ENCODE data around the gene ASL. TPM values are rescaled to one million over a fixed set of nuclear protein-coding genes. Genes with fewer than 3 reads are reported as not detected.
"Not testable (repeated sequence)": the region's sequence is repeated elsewhere in the genome, so short reads cannot be mapped to it uniquely, and the experiment has no call there.

The ASL gene
- total RNA-seq (10 to 100 TPM; 20.1 to 32.1 (median 29.8) TPM), polyA plus RNA-seq (10 to 100 TPM; 12.0 to 26.2 (median 23.9) TPM)
- long read RNA-seq, donor 1, partial matches to known transcripts: 12 of 18 reads
- long read RNA-seq, donor 1, other reads (novel, unspliced or antisense): 0 of 18 reads
- long read RNA-seq, donor 2, partial matches to known transcripts: 0 of 1 reads
- long read RNA-seq, donor 2, other reads (novel, unspliced or antisense): 0 of 1 reads
- long read RNA-seq, donor 3, partial matches to known transcripts: 0 of 6 reads
- long read RNA-seq, donor 3, other reads (novel, unspliced or antisense): 0 of 6 reads
- long read RNA-seq, donor 4, transcript ASL-201 (17 exons, 2,143 nt): major isoform, 6 of 21 reads
- long read RNA-seq, donor 4, partial matches to known transcripts: 9 of 21 reads
- long read RNA-seq, donor 4, other reads (novel, unspliced or antisense): 3 of 21 reads
- long read RNA-seq, donor 5, transcript ASL-201 (17 exons, 2,143 nt): major isoform, 14 of 50 reads
- long read RNA-seq, donor 5, transcript ASL-205 (16 exons, 1,622 nt): major isoform, 14 of 50 reads
- long read RNA-seq, donor 5, partial matches to known transcripts: 8 of 50 reads
- long read RNA-seq, donor 5, other reads (novel, unspliced or antisense): 11 of 50 reads
- long read RNA-seq, donor 6, partial matches to known transcripts: 24 of 35 reads
- long read RNA-seq, donor 6, other reads (novel, unspliced or antisense): 5 of 35 reads
- long read RNA-seq, donor 7, partial matches to known transcripts: 0 of 5 reads
- long read RNA-seq, donor 7, other reads (novel, unspliced or antisense): 0 of 5 reads
- long read RNA-seq, donor 8, transcript ASL-201 (17 exons, 2,143 nt): major isoform, 5 of 6 reads
- long read RNA-seq, donor 8, partial matches to known transcripts: 0 of 6 reads
- long read RNA-seq, donor 8, other reads (novel, unspliced or antisense): 0 of 6 reads
- long read RNA-seq, donor 9, partial matches to known transcripts: 0 of 1 reads
- long read RNA-seq, donor 9, other reads (novel, unspliced or antisense): 0 of 1 reads
- long read RNA-seq, donor 10, partial matches to known transcripts: 5 of 7 reads
- long read RNA-seq, donor 10, other reads (novel, unspliced or antisense): 0 of 7 reads

- Histone ChIP-seq H3K4me3 (peak within 1 kb of the TSS in 3 of 4 donors; percentile 59 to 82 (median 79)), H3K27me3 (no peaks in the 10 kb centered on the region), H3K4me1 (replicated peaks in 1 of 2) (peaks cover 9 to 13% of the 10 kb centered on the region in 2 donors), H3K36me3 (replicated peaks in 1 of 2) (no peaks in the 10 kb centered on the region), H3K9me3 (replicated peaks in 1 of 3) (no peaks in the 10 kb centered on the region), H3K27ac (peak within 1 kb of the TSS in 3 of 5 donors; percentile 46 to 65 (median 58))
- DNase-seq: peak; percentile 92 to 96 (median 94)
- intact Hi-C loops (cut with DNase I): no loop called here
- TF ChIP-seq CTCF (IDR thresholded peaks at IDR 0.05) (peak in 1 of 6 experiments; percentile 12), POLR2A (IDR thresholded peaks at IDR 0.05) (peak; percentile 76 to 83)
- 0 to 10% (median 0%) methylated on average over 2 to 67 of the region's 67 CpGs for WGBS, 4 donors
Measured at GRCh38 chr7:66075590-66076461, at the start of gene ASL. ASL (plus strand) TSS chr7:66075819; CDS start chr7:66076082, 263 bp downstream.

- DNase-seq; H3K9me3 ChIP-seq (replicated peaks in 1 of 3); H3K4me3 ChIP-seq; H3K4me1 ChIP-seq (replicated peaks in 1 of 2); H3K27me3 ChIP-seq; H3K36me3 ChIP-seq (replicated peaks in 1 of 2); intact Hi-C loops (cut with DNase I); H3K27ac ChIP-seq: not testable (repeated sequence)
- WGBS, 4 donors: 54 to 63% (median 58%) methylated on average over 3 of the region's 3 CpGs
Measured at GRCh38 chr7:66028342-66028741, 47.3 kb upstream of the ASL start.

GRCh38 chr7:66033471-66034385 lies 41.9 kb upstream of the ASL start:
- peak in 1 of 7 donors; percentile 14 for DNase-seq
- intact Hi-C loops (cut with DNase I): no loop called here
- no peaks in the 10 kb centered on the region for H3K36me3 ChIP-seq (replicated peaks in 1 of 2)
- H3K27ac ChIP-seq: no peak overlapping the region
- H3K4me3 ChIP-seq: no peak overlapping the region
- 44 to 52% (median 48%) methylated on average over 7 of the region's 7 CpGs for WGBS, 4 donors
- no peaks in the 10 kb centered on the region for H3K9me3 ChIP-seq (replicated peaks in 1 of 3)
- no peaks in the 10 kb centered on the region for H3K4me1 ChIP-seq (replicated peaks in 1 of 2)
- H3K27me3 ChIP-seq: no peaks in the 10 kb centered on the region
- TF ChIP-seq POLR2A (IDR thresholded peaks at IDR 0.05): no peak
- TF ChIP-seq CTCF (IDR thresholded peaks at IDR 0.05): no peak

GRCh38 chr7:66034436-66035010 lies 41.1 kb upstream of the ASL start:
- WGBS, 4 donors: 6 to 20% (median 10%) methylated on average over 1 of the region's 1 CpG
- DNase-seq; H3K36me3 ChIP-seq (replicated peaks in 1 of 2); H3K4me1 ChIP-seq (replicated peaks in 1 of 2); intact Hi-C loops (cut with DNase I); H3K27me3 ChIP-seq; H3K27ac ChIP-seq; H3K4me3 ChIP-seq; H3K9me3 ChIP-seq (replicated peaks in 1 of 3): not testable (repeated sequence)

All from adrenal gland (tissue), 19 donors.